Epithelial cell of proximal tubule (primary cell): ENCODE data around the gene ITPK1. TPM values are rescaled to one million over a fixed set of nuclear protein-coding genes. Genes with fewer than 3 reads are reported as not detected.

Source experiments
- DNase-seq: peaks from one replicate; pipeline ENCODE4 v3.0.0-alpha.2; 2011; ENCODE audit warnings: low read depth
- H3K4me3 ChIP-seq: 2 replicates; pipeline ENCODE4 v1.5.1; 2011; ENCODE audit warnings: low read depth, mild to moderate bottlenecking, low read length
- CTCF ChIP-seq: conservative IDR thresholded peaks from 2 replicates; pipeline ENCODE4 v1.5.1; 2012; ENCODE audit warnings: low read depth, mild to moderate bottlenecking, low read length
- total RNA-seq: library from RNA; depleted of rRNA; stranded (reverse); fragments of >200 nt; gene quantifications from 2 replicates; pipeline ENCODE4 v1.2.3, GENCODE V29; 2015

The ITPK1 gene
- total RNA-seq, 1 donor from 2014 or later = 22.7 TPM

GRCh38 chr14:93089521-93090269 is 26.0 kb downstream of the ITPK1 start:
- no peak overlapping the region for H3K4me3 ChIP-seq
- DNase-seq = no peak
- TF ChIP-seq CTCF = no peak

DNA sequence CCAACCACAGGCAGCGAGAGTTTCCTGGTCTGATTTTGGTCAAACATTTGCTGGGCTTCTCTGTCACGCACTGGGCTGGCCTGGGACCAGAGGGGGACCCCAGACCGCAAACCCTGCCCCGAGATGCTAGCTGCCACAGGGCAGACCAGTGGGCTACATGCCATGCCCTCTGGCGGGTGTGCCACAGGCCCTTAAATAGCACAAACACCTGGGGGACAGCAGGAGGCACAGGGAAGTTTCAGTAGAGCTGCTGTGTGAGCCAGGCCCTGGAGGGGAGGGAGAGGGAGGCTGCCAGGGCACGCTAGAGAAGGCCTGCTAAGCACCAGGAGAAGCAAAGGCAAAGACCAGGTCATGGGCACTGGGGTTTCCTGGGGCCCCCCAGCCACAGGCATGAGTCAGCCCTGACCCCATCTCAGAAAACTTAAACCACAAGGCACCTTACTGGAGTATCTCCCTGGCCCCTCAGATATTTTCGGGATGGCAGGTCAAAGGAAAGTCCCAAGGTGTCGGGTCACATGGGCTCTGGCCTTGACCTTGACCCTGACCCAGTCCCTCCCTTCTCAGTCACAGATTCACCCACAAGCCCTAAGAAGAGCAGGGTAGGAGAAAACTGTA is 29.2 kb downstream of the ITPK1 start:
- TF ChIP-seq CTCF = no peak
- no peak for DNase-seq
- H3K4me3 ChIP-seq = no peak overlapping the region

DNA sequence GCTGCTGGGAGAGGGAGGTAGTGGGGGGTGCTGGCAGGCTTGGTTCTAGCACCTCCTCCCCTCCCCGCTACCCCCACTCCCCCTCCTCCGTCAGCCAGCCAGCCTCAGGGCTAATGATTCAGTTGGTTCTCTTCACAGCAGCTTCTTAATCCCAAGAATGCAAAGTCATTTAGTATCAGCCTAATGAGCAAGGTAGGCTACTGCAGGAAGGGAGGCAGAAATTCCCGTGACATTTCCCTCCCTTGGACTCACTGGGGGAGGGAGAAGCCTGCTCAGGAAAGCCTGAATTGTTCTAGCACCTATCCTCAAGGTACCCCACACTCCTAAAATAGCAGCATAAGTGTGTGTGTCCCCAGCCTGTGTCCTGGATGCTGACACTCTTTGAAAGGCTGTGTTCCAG is 29.8 kb downstream of the ITPK1 start:
- no peak overlapping the region for H3K4me3 ChIP-seq
- DNase-seq = peak; percentile 23
- no peak for TF ChIP-seq CTCF

- DNase-seq = no peak
- no peak overlapping the region for H3K4me3 ChIP-seq
- no peak for TF ChIP-seq CTCF
Measured at GRCh38 chr14:93084866-93085857, 30.6 kb downstream of the ITPK1 start.

DNA sequence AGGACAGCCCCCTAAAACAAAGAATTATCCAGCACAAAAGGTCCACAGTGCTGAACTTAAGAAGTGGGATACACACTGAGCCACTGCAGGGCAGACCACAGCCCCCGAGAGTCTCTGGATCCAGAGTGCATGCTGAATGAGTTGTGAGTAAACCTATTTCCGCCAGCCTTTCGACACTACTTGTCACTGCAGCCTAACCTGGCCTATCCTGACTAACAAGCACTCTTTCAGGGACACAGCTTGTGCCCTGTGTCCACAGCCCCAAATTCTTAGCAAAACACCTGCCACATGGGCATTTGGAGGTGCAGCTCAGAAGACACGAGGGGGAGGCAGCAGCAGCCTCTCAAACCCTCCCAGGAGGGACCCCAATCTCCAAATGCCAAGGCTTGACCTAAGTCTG is 31.3 kb downstream of the ITPK1 start:
- TF ChIP-seq CTCF = no peak
- H3K4me3 ChIP-seq = no peak overlapping the region
- DNase-seq = no peak

DNA sequence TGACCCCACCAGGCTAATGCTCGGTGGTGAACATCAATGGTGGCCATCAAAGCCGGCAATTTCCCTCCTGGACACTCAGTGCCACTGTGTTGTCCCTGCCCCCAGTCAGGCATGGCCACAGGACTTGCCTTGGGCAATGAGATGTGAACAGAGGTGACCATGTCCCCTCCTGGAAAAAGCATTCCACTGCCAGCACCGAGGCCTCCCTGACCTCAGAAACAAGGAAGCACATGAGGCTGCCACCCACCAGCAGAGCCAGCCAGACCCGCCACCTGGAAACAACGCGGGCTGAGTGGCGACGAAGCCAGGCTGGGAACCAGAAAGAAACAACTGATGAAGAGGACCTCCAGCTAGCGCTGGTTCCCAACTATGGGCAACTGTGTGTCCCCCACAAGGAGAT is 31.8 kb downstream of the ITPK1 start:
- no peak overlapping the region for H3K4me3 ChIP-seq
- no peak for DNase-seq
- no peak for TF ChIP-seq CTCF
